CD14-positive monocyte (primary cell): ENCODE measurements around the gene APOC1. TPM values are rescaled to one million over a fixed set of nuclear protein-coding genes. Genes with fewer than 3 reads are reported as not detected.

Source experiments
- DNase-seq, 3 donors: peaks; one replicate each; pipeline ENCODE4 v3.0.0-alpha.2; 2011 to 2022
- H2AFZ ChIP-seq: 2 replicates; pipeline ENCODE4 v1.6.0; 2012; ENCODE audit warnings: mild to moderate bottlenecking, low read depth, low read length, inconsistent platforms; ENCODE audit not compliant: insufficient read depth, poor library complexity, severe bottlenecking
- H3K27ac ChIP-seq, 2 donors: 1 replicate in 1 of 2; 2 replicates in 1 of 2; pipeline ENCODE4 v1.5.1; 2012 to 2013; ENCODE audit warnings: low read length in 2 of 2, control low read depth in 1 of 2, inconsistent platforms in 1 of 2, low read depth in 1 of 2, mild to moderate bottlenecking in 1 of 2
- H3K27me3 ChIP-seq, 2 donors: one replicate each; pipeline versions ENCODE4 v1.6.0 to v1.6.1; 2011 to 2013; ENCODE audit warnings: low read length in 2 of 2; ENCODE audit not compliant: control insufficient read depth in 2 of 2, insufficient read depth in 2 of 2
- H3K36me3 ChIP-seq, 2 donors: replicated peaks in 1 of 2; 1 replicate in 1 of 2; 2 replicates in 1 of 2; pipeline versions ENCODE4 v1.5.1 to v1.6.1; 2012 to 2013; ENCODE audit warnings: low read length in 2 of 2, control low read depth in 1 of 2, inconsistent platforms in 1 of 2, mild to moderate bottlenecking in 1 of 2; ENCODE audit not compliant: insufficient read depth in 2 of 2, control insufficient read depth in 1 of 2
- H3K4me1 ChIP-seq, 2 donors: 1 replicate in 1 of 2; 2 replicates in 1 of 2; pipeline versions ENCODE4 v1.5.1 to v1.6.1; 2012 to 2013; ENCODE audit warnings: low read length in 2 of 2, control low read depth in 1 of 2, inconsistent platforms in 1 of 2, mild to moderate bottlenecking in 1 of 2, moderate library complexity in 1 of 2; ENCODE audit not compliant: insufficient read depth in 2 of 2, control insufficient read depth in 1 of 2
- H3K4me2 ChIP-seq: replicated peaks from 2 replicates; pipeline ENCODE3; 2012; ENCODE audit warnings: low read length, moderate library complexity, mild to moderate bottlenecking; ENCODE audit not compliant: poor library complexity, severe bottlenecking; ENCODE audit errors: extremely low read depth
- H3K4me3 ChIP-seq, 3 experiments: fragments of 200-600 bp in 1 of 3; sonication (generic) in 1 of 3; replicated peaks in 1 of 3; 1 replicate in 2 of 3; 2 replicates in 1 of 3; pipeline ENCODE4 v1.5.1; 2011 to 2013; ENCODE audit warnings: low read length in 3 of 3, mild to moderate bottlenecking in 3 of 3, control low read depth in 2 of 3, low read depth in 2 of 3, inconsistent platforms in 1 of 3, moderate library complexity in 1 of 3
- H3K79me2 ChIP-seq: 2 replicates; pipeline ENCODE4 v1.6.0; 2012; ENCODE audit warnings: mild to moderate bottlenecking, control low read depth, inconsistent platforms, low read length, moderate library complexity; ENCODE audit not compliant: insufficient read depth
- H3K9ac ChIP-seq: 2 replicates; pipeline ENCODE4 v1.6.0; 2017; ENCODE audit warnings: low read length, mild to moderate bottlenecking; ENCODE audit not compliant: insufficient read depth, poor library complexity, severe bottlenecking
- H3K9me3 ChIP-seq, 2 donors: replicated peaks in 1 of 2; 1 replicate in 1 of 2; 2 replicates in 1 of 2; pipeline versions ENCODE4 v1.5.1 to v1.6.1; 2012 to 2013; ENCODE audit warnings: low read length in 2 of 2, control low read depth in 1 of 2; ENCODE audit not compliant: control insufficient read depth in 1 of 2, insufficient read depth in 1 of 2
- H4K20me1 ChIP-seq: 2 replicates; pipeline ENCODE4 v1.6.0; 2012; ENCODE audit warnings: mild to moderate bottlenecking, low read length, control low read depth, moderate library complexity; ENCODE audit not compliant: insufficient read depth
- H3K27ac Mint-ChIP-seq, 7 donors: one replicate each; pipeline ENCODE4 v1.8.0; 2020; ENCODE audit warnings: mild to moderate bottlenecking in 7 of 7, mixed read lengths in 7 of 7, moderate library complexity in 6 of 7, inconsistent platforms in 2 of 7
- H3K27me3 Mint-ChIP-seq, 3 donors: one replicate each; pipeline ENCODE4 v1.8.0; 2021 to 2022; ENCODE audit warnings: low read depth in 3 of 3, mild to moderate bottlenecking in 3 of 3, mixed read lengths in 3 of 3, moderate library complexity in 3 of 3, inconsistent platforms in 1 of 3
- H3K36me3 Mint-ChIP-seq, 2 donors: one replicate each; pipeline ENCODE4 v1.8.0; 2020; ENCODE audit warnings: mixed read lengths in 2 of 2, inconsistent platforms in 1 of 2, mild to moderate bottlenecking in 1 of 2
- H3K4me1 Mint-ChIP-seq: one replicate; pipeline ENCODE4 v1.8.0; 2020; ENCODE audit warnings: mild to moderate bottlenecking, mixed read lengths
- H3K4me3 Mint-ChIP-seq, 2 donors: one replicate each; pipeline ENCODE4 v1.8.0; 2020; ENCODE audit warnings: mild to moderate bottlenecking in 2 of 2, mixed read lengths in 2 of 2, moderate library complexity in 1 of 2
- H3K9me3 Mint-ChIP-seq, 7 donors: one replicate each; pipeline ENCODE4 v1.8.0; 2020 to 2022; ENCODE audit warnings: mixed read lengths in 7 of 7, mild to moderate bottlenecking in 6 of 7, moderate library complexity in 6 of 7, inconsistent platforms in 2 of 7
- WGBS: methylation state at CpG from one replicate; pipeline ENCODE4 v1.1.5; 2013; ENCODE audit warnings: missing lambda C conversion rate; ENCODE audit not compliant: insufficient coverage; 5-methylcytosine and 5-hydroxymethylcytosine counted together
- intact Hi-C, 2 donors: fragments of 100-400 bp; cut with micrococcal nuclease; formaldehyde crosslinking; loops; one replicate each; pipeline versions ENCODE4 v1.15.0 to v1.15.1; 2023
- polyA plus RNA-seq, 3 donors: library from polyadenylated mRNA; depleted of rRNA in 1 of 3; unstranded in 2 of 3; stranded (reverse) in 1 of 3; fragments of 300-500 nt in 2 of 3; fragments of >200 nt in 1 of 3; fragmentation: Illumina TruSeq in 2 of 3; gene quantifications; 1 replicate in 2 of 3; 2 replicates in 1 of 3; pipeline ENCODE4 v1.2.3, GENCODE V29; 2012 to 2021
- TF ChIP-seq, protein P1 (sequence below): fragments of 200-600 bp; IDR thresholded peaks from one replicate; pipeline ENCODE4 v1.8.0; 2022; ENCODE audit warnings: antibody characterized with exemption, mild to moderate bottlenecking

Gene APOC1
- polyA plus RNA-seq, 3 donors: 0.20 TPM; not detected in 2

DNA sequence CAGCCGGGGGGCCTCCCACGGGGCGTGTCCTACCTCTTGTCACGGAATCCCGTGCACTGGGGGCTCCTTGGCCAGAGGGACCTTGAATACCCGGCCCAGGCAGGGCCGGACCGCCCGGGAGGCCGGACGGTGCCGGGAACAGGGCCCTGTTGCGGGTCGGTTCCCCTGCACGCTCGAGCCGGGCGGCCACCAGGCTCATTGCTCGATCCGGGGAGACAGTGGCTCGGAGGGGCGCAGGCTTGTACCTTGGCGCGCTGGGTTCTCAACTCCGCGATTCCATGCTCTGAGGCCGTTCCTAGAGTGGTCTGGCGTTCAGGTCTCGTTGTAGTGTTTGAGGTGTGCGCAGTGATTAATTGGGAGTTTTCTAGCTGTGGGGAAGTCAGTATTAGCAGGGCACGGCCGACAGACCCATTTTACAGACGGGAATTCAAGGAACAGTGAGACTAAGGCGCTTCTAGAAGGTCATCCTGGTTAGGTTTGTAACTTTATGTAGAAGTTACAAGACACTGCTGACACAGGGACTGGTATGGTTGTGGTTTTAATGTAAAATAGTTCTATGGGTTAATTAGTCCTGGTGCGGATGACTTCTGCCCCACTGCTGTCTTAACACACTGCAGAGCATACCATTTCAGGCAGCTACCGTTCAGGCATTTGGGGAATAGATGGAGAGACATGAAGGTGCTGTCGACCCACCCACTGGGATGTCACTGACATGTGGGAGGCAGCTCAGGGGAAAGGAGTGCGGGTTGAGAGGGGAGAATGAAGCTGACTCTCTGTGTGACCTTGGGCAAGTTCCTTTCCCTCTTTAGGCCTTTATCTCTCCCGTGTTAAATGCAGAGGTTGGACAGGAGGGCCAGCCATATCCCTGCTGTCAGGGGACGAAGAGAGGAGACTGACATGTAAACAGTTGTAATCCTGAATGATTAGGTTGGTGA, 41.4 kb downstream of the APOC1 start:
- intact Hi-C loops: loop anchor here (5.0 kb wide), 2 partner anchors 37 to 108 kb away; partner anchors contain the start of gene NECTIN2 (in 1 of the 2)
- peak overlapping the region; percentile 90 for H3K4me2 ChIP-seq
- H3K27ac ChIP-seq: peak overlapping the region; percentile 39 to 89
- Mint-ChIP-seq H3K4me1 (peaks cover 41% of the 10 kb centered on the region), H3K9me3 (no peaks in the 10 kb centered on the region), H3K4me3 (peak overlapping the region; percentile 98 to 99), H3K36me3 (peaks cover 14 to 20% of the 10 kb centered on the region in 2 donors), H3K27ac (peak overlapping the region; percentile 53 to 96 (median 86)), H3K27me3 (peaks cover 0 to 2% (median 2%) of the 10 kb centered on the region in 3 donors)
- TF ChIP-seq, protein P1, sequence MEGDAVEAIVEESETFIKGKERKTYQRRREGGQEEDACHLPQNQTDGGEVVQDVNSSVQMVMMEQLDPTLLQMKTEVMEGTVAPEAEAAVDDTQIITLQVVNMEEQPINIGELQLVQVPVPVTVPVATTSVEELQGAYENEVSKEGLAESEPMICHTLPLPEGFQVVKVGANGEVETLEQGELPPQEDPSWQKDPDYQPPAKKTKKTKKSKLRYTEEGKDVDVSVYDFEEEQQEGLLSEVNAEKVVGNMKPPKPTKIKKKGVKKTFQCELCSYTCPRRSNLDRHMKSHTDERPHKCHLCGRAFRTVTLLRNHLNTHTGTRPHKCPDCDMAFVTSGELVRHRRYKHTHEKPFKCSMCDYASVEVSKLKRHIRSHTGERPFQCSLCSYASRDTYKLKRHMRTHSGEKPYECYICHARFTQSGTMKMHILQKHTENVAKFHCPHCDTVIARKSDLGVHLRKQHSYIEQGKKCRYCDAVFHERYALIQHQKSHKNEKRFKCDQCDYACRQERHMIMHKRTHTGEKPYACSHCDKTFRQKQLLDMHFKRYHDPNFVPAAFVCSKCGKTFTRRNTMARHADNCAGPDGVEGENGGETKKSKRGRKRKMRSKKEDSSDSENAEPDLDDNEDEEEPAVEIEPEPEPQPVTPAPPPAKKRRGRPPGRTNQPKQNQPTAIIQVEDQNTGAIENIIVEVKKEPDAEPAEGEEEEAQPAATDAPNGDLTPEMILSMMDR: no peak
- peaks cover 11 to 12% of the 10 kb centered on the region in 2 donors for H3K36me3 ChIP-seq
- H3K9me3 ChIP-seq: no peaks in the 10 kb centered on the region
- peak overlapping the region; percentile 93 to 99 (median 94) for H3K4me3 ChIP-seq
- peaks cover 49% of the 10 kb centered on the region for H4K20me1 ChIP-seq
- no peaks in the 10 kb centered on the region for H3K27me3 ChIP-seq
- H3K9ac ChIP-seq: peak overlapping the region; percentile 97
- peak in 1 of 3 donors; percentile 31 for DNase-seq
- peak overlapping the region; percentile 96 for H2AFZ ChIP-seq
- H3K79me2 ChIP-seq: peaks cover 67% of the 10 kb centered on the region
- H3K4me1 ChIP-seq: peaks cover 23 to 32% of the 10 kb centered on the region in 2 donors
- 4% methylated on average over 36 of the region's 40 CpGs for WGBS

DNA sequence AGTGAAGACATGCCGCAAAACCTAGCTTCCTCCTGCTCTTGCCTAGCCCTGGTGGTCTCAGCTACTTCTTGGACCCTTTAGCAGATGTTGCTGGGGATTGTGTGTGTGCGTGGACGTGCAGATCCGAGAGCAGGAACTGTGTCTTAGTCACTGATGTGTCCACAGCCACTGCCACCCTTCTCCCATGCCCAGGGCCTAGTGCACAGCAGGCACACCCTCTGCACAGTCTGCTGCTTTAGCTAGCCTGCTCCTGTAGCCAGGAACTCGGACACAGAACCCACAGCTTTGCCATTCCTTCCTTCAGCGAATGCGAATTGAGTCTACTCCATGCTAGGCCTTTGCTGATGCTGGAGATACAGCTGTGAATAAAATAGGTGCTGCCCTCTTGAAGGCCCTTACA, 43.1 kb downstream of the APOC1 start:
- H3K4me1 ChIP-seq: peaks cover 23 to 32% of the 10 kb centered on the region in 2 donors
- intact Hi-C loops: loop anchor here (5.0 kb wide), 2 partner anchors 35 to 110 kb away; partner anchors contain the start of gene NECTIN2 (in 1 of the 2)

More for the DNA sequence above, 43.1 kb downstream of the APOC1 start:
- Histone ChIP-seq H3K9me3 (no peaks in the 10 kb centered on the region), H3K9ac (no peak overlapping the region), H3K4me3 (no peak overlapping the region), H4K20me1 (peaks cover 64% of the 10 kb centered on the region), H3K36me3 (peaks cover 21 to 28% of the 10 kb centered on the region in 2 donors), H3K4me2 (no peak overlapping the region), H3K27me3 (no peaks in the 10 kb centered on the region), H3K79me2 (peaks cover 85% of the 10 kb centered on the region), H3K27ac (no peak overlapping the region), H2AFZ (no peak overlapping the region)
- no peaks in the 10 kb centered on the region for H3K27me3 Mint-ChIP-seq
- TF ChIP-seq, protein P1: no peak
- no peak for DNase-seq
- no peaks in the 10 kb centered on the region for H3K9me3 Mint-ChIP-seq
- H3K36me3 Mint-ChIP-seq: peaks cover 26 to 33% of the 10 kb centered on the region in 2 donors
- 87% methylated on average over 3 of the region's 7 CpGs for WGBS
- H3K4me3 Mint-ChIP-seq: no peak overlapping the region
- H3K4me1 Mint-ChIP-seq: peaks cover 41% of the 10 kb centered on the region
- H3K27ac Mint-ChIP-seq: peak overlapping the region in 3 of 7 donors; percentile 1 to 12 (median 6)
